SK-N-SH treated with all-trans-retinoic acid at 6 μM for 48 hours (cell line): Measurements from ENCODE around the gene IL36G.

Experiments used
- ARNTL ChIP-seq: fragments of 450-650 bp; formaldehyde crosslinking; IDR thresholded peaks from 2 replicates; pipeline ENCODE4 v1.5.0; 2020; ENCODE audit warnings: low read depth, mild to moderate bottlenecking, moderate library complexity, borderline replicate concordance
- CREB5 ChIP-seq: fragments of 250-450 bp; sonication (Bioruptor Pico); IDR thresholded peaks from 2 replicates; pipeline ENCODE4 v1.5.1; 2020; ENCODE audit warnings: low read depth, mild to moderate bottlenecking, moderate library complexity
- CSDC2 ChIP-seq: fragments of 250-450 bp; sonication (Bioruptor Pico); IDR thresholded peaks from 2 replicates; pipeline ENCODE4 v1.5.0; 2020; ENCODE audit warnings: mild to moderate bottlenecking, moderate library complexity
- ESRRG ChIP-seq: fragments of 250-450 bp; sonication (Bioruptor Pico); IDR thresholded peaks from 2 replicates; pipeline ENCODE4 v1.6.1; 2021; ENCODE audit warnings: mild to moderate bottlenecking
- PATZ1 ChIP-seq: fragments of 250-450 bp; sonication (Bioruptor Pico); IDR thresholded peaks from 2 replicates; pipeline ENCODE4 v1.8.0; 2020; ENCODE audit warnings: mild to moderate bottlenecking, moderate library complexity, borderline replicate concordance
- POU6F1 ChIP-seq: fragments of 250-450 bp; sonication (Bioruptor Pico); IDR thresholded peaks from 2 replicates; pipeline ENCODE4 v1.8.0; 2021; ENCODE audit warnings: low read depth, mild to moderate bottlenecking, moderate library complexity, borderline replicate concordance
- PPARA ChIP-seq: fragments of 250-450 bp; sonication (Bioruptor Pico); IDR thresholded peaks from 2 replicates; pipeline ENCODE4 v1.5.0; 2020; ENCODE audit warnings: mild to moderate bottlenecking, borderline replicate concordance
- RARB ChIP-seq: fragments of 250-450 bp; sonication (Bioruptor Pico); IDR thresholded peaks from 2 replicates; pipeline ENCODE4 v1.8.0; 2021; ENCODE audit warnings: mild to moderate bottlenecking, moderate library complexity
- SNAI2 ChIP-seq: fragments of 250-450 bp; sonication (Bioruptor Pico); IDR thresholded peaks from 2 replicates; pipeline ENCODE4 v1.5.0; 2020; ENCODE audit warnings: mild to moderate bottlenecking, moderate library complexity
- TCF4 ChIP-seq: fragments of 250-450 bp; sonication (Bioruptor Pico); IDR thresholded peaks from 2 replicates; pipeline ENCODE4 v1.8.0; 2021; ENCODE audit warnings: mild to moderate bottlenecking, moderate library complexity, borderline replicate concordance
- ZFP3 ChIP-seq: fragments of 250-450 bp; sonication (Bioruptor Pico); IDR thresholded peaks from 2 replicates; pipeline ENCODE4 v1.5.0; 2020; ENCODE audit warnings: mild to moderate bottlenecking, moderate library complexity
- ZNF565 ChIP-seq: fragments of 450-650 bp; formaldehyde crosslinking; conservative IDR thresholded peaks from 2 replicates; pipeline ENCODE4 v1.5.0; 2020; ENCODE audit warnings: low read depth, mild to moderate bottlenecking, moderate library complexity
- ZNF8 ChIP-seq: fragments of 450-650 bp; formaldehyde crosslinking; IDR thresholded peaks from 2 replicates; pipeline ENCODE4 v1.5.0; 2020; ENCODE audit warnings: mild to moderate bottlenecking, moderate library complexity

- no peak for TF ChIP-seq ZNF565 (CRISPR knock-in tag)
- no peak for TF ChIP-seq ZFP3 (CRISPR knock-in tag)
- TF ChIP-seq SNAI2 (CRISPR knock-in tag), result no peak
- no peak for TF ChIP-seq TCF4 (CRISPR knock-in tag)
- TF ChIP-seq PATZ1 (CRISPR knock-in tag), result no peak
- TF ChIP-seq POU6F1 (CRISPR knock-in tag), result no peak
- TF ChIP-seq ARNTL (CRISPR knock-in tag), result no peak
- TF ChIP-seq ZNF8 (CRISPR knock-in tag), result no peak
- TF ChIP-seq PPARA (CRISPR knock-in tag), result no peak
- no peak for TF ChIP-seq ESRRG (CRISPR knock-in tag)
- TF ChIP-seq CSDC2, result no peak
- no peak for TF ChIP-seq RARB (CRISPR knock-in tag)
- TF ChIP-seq CREB5 (CRISPR knock-in tag), result no peak
Measured at GRCh38 chr2:113014067-113014466, 36.3 kb downstream of the IL36G start.
